H9 (cell line): ENCODE measurements around the gene TMPRSS9. TPM values are rescaled to one million over a fixed set of nuclear protein-coding genes. Genes with fewer than 3 reads are reported as not detected.
"Not testable (repeated sequence)": the region's sequence is repeated elsewhere in the genome, so short reads cannot be mapped to it uniquely, and the experiment has no call there.

ENCODE experiments used
- DNase-seq: peaks from one replicate; pipeline ENCODE4 v3.0.0-alpha.2; 2017
- H2AFZ ChIP-seq: one replicate; pipeline ENCODE4 v1.6.1; 2013; ENCODE audit warnings: mild to moderate bottlenecking, low read length, control low read depth, moderate library complexity
- H2AK5ac ChIP-seq: 2 replicates; pipeline ENCODE4 v1.6.1; 2013; ENCODE audit warnings: low read length, control low read depth, mixed read lengths; ENCODE audit not compliant: insufficient read length
- H2BK120ac ChIP-seq: one replicate; pipeline ENCODE4 v1.6.1; 2013; ENCODE audit warnings: low read depth, mild to moderate bottlenecking, low read length, control low read depth, inconsistent platforms; ENCODE audit not compliant: poor library complexity, severe bottlenecking
- H2BK12ac ChIP-seq: 2 replicates; pipeline ENCODE4 v1.6.1; 2013; ENCODE audit warnings: low read length, control low read depth, mixed read lengths, low read depth; ENCODE audit not compliant: insufficient read length
- H2BK15ac ChIP-seq: 2 replicates; pipeline ENCODE4 v1.6.1; 2013; ENCODE audit warnings: low read depth, low read length, control low read depth
- H2BK20ac ChIP-seq: one replicate; pipeline ENCODE4 v1.6.1; 2013; ENCODE audit warnings: low read depth, mild to moderate bottlenecking, low read length, control low read depth, inconsistent platforms; ENCODE audit not compliant: poor library complexity, severe bottlenecking
- H2BK5ac ChIP-seq: 2 replicates; pipeline ENCODE4 v1.6.1; 2013; ENCODE audit warnings: low read length, control low read depth, mixed read lengths; ENCODE audit not compliant: insufficient read length
- H3K14ac ChIP-seq: 2 replicates; pipeline ENCODE4 v1.6.1; 2013; ENCODE audit warnings: low read length, control low read depth; ENCODE audit not compliant: insufficient read depth
- H3K18ac ChIP-seq: 2 replicates; pipeline ENCODE4 v1.6.1; 2013; ENCODE audit warnings: low read depth, mild to moderate bottlenecking, mixed read lengths, low read length, control low read depth; ENCODE audit not compliant: insufficient read length
- H3K23ac ChIP-seq: 2 replicates; pipeline ENCODE4 v1.6.1; 2013; ENCODE audit warnings: low read length, control low read depth, mixed read lengths, low read depth; ENCODE audit not compliant: insufficient read length
- H3K23me2 ChIP-seq: 2 replicates; pipeline ENCODE4 v1.6.1; 2013; ENCODE audit warnings: low read depth, mild to moderate bottlenecking, mixed read lengths, low read length, control low read depth; ENCODE audit not compliant: insufficient read length, poor library complexity, severe bottlenecking
- H3K27ac ChIP-seq: 2 replicates; pipeline ENCODE4 v1.5.1; 2013; ENCODE audit warnings: low read length, control low read depth, mixed read lengths, low read depth; ENCODE audit not compliant: insufficient read length
- H3K27me3 ChIP-seq: 2 replicates; pipeline ENCODE4 v1.6.1; 2013; ENCODE audit warnings: low read length, control low read depth, inconsistent platforms; ENCODE audit not compliant: insufficient read depth
- H3K4ac ChIP-seq: 2 replicates; pipeline ENCODE4 v1.6.1; 2013; ENCODE audit warnings: low read depth, mild to moderate bottlenecking, control low read depth, inconsistent platforms, low read length, moderate library complexity
- H3K4me1 ChIP-seq: 2 replicates; pipeline ENCODE4 v1.6.1; 2013; ENCODE audit warnings: low read length, control low read depth, inconsistent platforms; ENCODE audit not compliant: insufficient read depth
- H3K4me2 ChIP-seq: 2 replicates; pipeline ENCODE4 v1.6.1; 2013; ENCODE audit warnings: low read length, control low read depth, mixed read lengths; ENCODE audit not compliant: insufficient read length, insufficient read depth
- H3K56ac ChIP-seq: 2 replicates; pipeline ENCODE4 v1.6.1; 2013; ENCODE audit warnings: low read depth, mild to moderate bottlenecking, mixed read lengths, low read length, control low read depth; ENCODE audit not compliant: insufficient read length
- H3K79me1 ChIP-seq: 2 replicates; pipeline ENCODE4 v1.6.1; 2013; ENCODE audit warnings: low read depth, mild to moderate bottlenecking, moderate library complexity, low read length, control low read depth, inconsistent platforms; ENCODE audit not compliant: insufficient read depth, poor library complexity, severe bottlenecking
- H3K79me2 ChIP-seq: 2 replicates; pipeline ENCODE4 v1.6.1; 2013; ENCODE audit warnings: low read length, control low read depth, inconsistent platforms; ENCODE audit not compliant: insufficient read depth
- H3K9ac ChIP-seq: 2 replicates; pipeline ENCODE4 v1.6.1; 2013; ENCODE audit warnings: low read length, control low read depth, mixed read lengths; ENCODE audit not compliant: insufficient read length; ENCODE audit errors: extremely low read depth
- H3K9me3 ChIP-seq: one replicate; pipeline ENCODE4 v1.6.1; 2013; ENCODE audit warnings: low read depth, low read length, inconsistent platforms; ENCODE audit not compliant: control insufficient read depth
- H3T11ph ChIP-seq: one replicate; pipeline ENCODE4 v1.6.1; 2013; ENCODE audit warnings: mild to moderate bottlenecking, low read length, control low read depth, inconsistent platforms
- H4K20me1 ChIP-seq: one replicate; pipeline ENCODE4 v1.6.1; 2013; ENCODE audit not compliant: control insufficient read depth, insufficient read length, insufficient read depth
- H4K5ac ChIP-seq: 2 replicates; pipeline ENCODE4 v1.6.1; 2013; ENCODE audit warnings: low read depth, mild to moderate bottlenecking, mixed read lengths, low read length, control low read depth; ENCODE audit not compliant: insufficient read length
- H4K8ac ChIP-seq: replicated peaks from 2 replicates; pipeline ENCODE4 v1.6.1; 2013; ENCODE audit warnings: low read length, control low read depth, mixed read lengths, low read depth; ENCODE audit not compliant: insufficient read length
- H4K91ac ChIP-seq: 2 replicates; pipeline ENCODE4 v1.6.1; 2013; ENCODE audit warnings: low read depth, mild to moderate bottlenecking, moderate library complexity, mixed read lengths, low read length, control low read depth; ENCODE audit not compliant: insufficient read length
- H3K27ac Mint-ChIP-seq, 3 experiments: 2 replicates in 2 of 3; 3 replicates in 1 of 3; pipeline ENCODE4 v1.8.0; 2020 to 2021; ENCODE audit warnings: mixed read lengths in 3 of 3, mild to moderate bottlenecking in 1 of 3, moderate library complexity in 1 of 3
- H3K27me3 Mint-ChIP-seq: 2 replicates; pipeline ENCODE4 v1.8.0; 2021; ENCODE audit warnings: low read depth, mild to moderate bottlenecking, moderate library complexity, mixed read lengths
- H3K36me3 Mint-ChIP-seq, 3 experiments: 2 replicates in 2 of 3; 3 replicates in 1 of 3; pipeline ENCODE4 v1.8.0; 2020 to 2021; ENCODE audit warnings: low read depth in 3 of 3, mixed read lengths in 3 of 3; ENCODE audit not compliant: insufficient read depth in 1 of 3
- H3K4me1 Mint-ChIP-seq, 2 experiments: 2 replicates each; pipeline ENCODE4 v1.8.0; 2020; ENCODE audit warnings: mixed read lengths in 2 of 2
- H3K4me3 Mint-ChIP-seq, 2 experiments: 2 replicates in 1 of 2; 3 replicates in 1 of 2; pipeline ENCODE4 v1.8.0; 2020 to 2021; ENCODE audit warnings: mild to moderate bottlenecking in 2 of 2, mixed read lengths in 2 of 2, moderate library complexity in 1 of 2
- H3K9me3 Mint-ChIP-seq, 2 experiments: 2 replicates in 1 of 2; 3 replicates in 1 of 2; pipeline ENCODE4 v1.8.0; 2020; ENCODE audit warnings: mild to moderate bottlenecking in 2 of 2, mixed read lengths in 2 of 2, moderate library complexity in 1 of 2
- CTCF ChIP-seq: fragments of 200-600 bp; sonication (generic); conservative IDR thresholded peaks from 3 replicates; pipeline ENCODE4 v1.8.0; 2021; ENCODE audit warnings: antibody characterized with exemption, mild to moderate bottlenecking
- WGBS: extraction: QIAGEN DNeasy Blood & Tissue Kit; methylation state at CpG from one replicate; pipeline ENCODE4 v1.1.7; 2013; ENCODE audit warnings: missing lambda C conversion rate, low lambda C conversion rate, mixed read lengths; ENCODE audit not compliant: insufficient read length; ENCODE audit errors: extremely low coverage; 5-methylcytosine and 5-hydroxymethylcytosine counted together
- total RNA-seq: library from RNA; stranded (reverse); gene quantifications from 2 replicates; pipeline ENCODE4 v1.2.1, GENCODE V29; 2021

The TMPRSS9 gene
- total RNA-seq, 1 experiment from 2014 or later, result 0.24 TPM

- Mint-ChIP-seq H3K27ac (no peak overlapping the region), H3K36me3 (no peaks in the 10 kb centered on the region)
Measured at GRCh38 chr19:2458054-2458453, 98.0 kb downstream of the TMPRSS9 start.

GRCh38 chr19:2458776-2459175 lies 98.7 kb downstream of the TMPRSS9 start:
- H3K9ac ChIP-seq, H2AFZ ChIP-seq, H3K27me3 ChIP-seq, H3K27ac ChIP-seq, H3K4me1 ChIP-seq, DNase-seq, H3K27me3 Mint-ChIP-seq, H3K14ac ChIP-seq, H2BK20ac ChIP-seq, H2BK12ac ChIP-seq, H3K4ac ChIP-seq, H3K36me3 Mint-ChIP-seq, H3K9me3 Mint-ChIP-seq, H3K27ac Mint-ChIP-seq, H3K9me3 ChIP-seq, H3K56ac ChIP-seq, H3K79me1 ChIP-seq, H3K4me3 Mint-ChIP-seq, H4K91ac ChIP-seq, H2BK5ac ChIP-seq, H4K20me1 ChIP-seq, H3K4me2 ChIP-seq, H4K5ac ChIP-seq, H2BK15ac ChIP-seq, H2BK120ac ChIP-seq, H2AK5ac ChIP-seq, H3K18ac ChIP-seq, H3K23ac ChIP-seq, H3T11ph ChIP-seq, H4K8ac ChIP-seq: not testable (repeated sequence)
- no CpG with 5 or more reads among the region's 10 CpGs for WGBS
- peaks cover 10 to 29% of the 10 kb centered on the region in 2 experiments for H3K4me1 Mint-ChIP-seq
- Histone ChIP-seq H3K23me2 (peaks cover 15% of the 10 kb centered on the region), H3K79me2 (peaks cover 18% of the 10 kb centered on the region; the same call in 1 of the 2 replicates)

More at GRCh38 chr19:2458054-2458453, 98.0 kb downstream of the TMPRSS9 start:
- H3K23me2 ChIP-seq, result peaks cover 15% of the 10 kb centered on the region
- no peak overlapping the region for H3K27ac ChIP-seq
- H3K4me1 ChIP-seq, result no peaks in the 10 kb centered on the region; the same call in 1 of the 2 replicates
- WGBS, result no CpG with 5 or more reads among the region's 5 CpGs
- no peak overlapping the region for H3K23ac ChIP-seq
- Mint-ChIP-seq H3K4me1 (peaks cover 8 to 26% of the 10 kb centered on the region in 2 experiments), H3K4me3 (no peak overlapping the region), H3K27me3 (no peaks in the 10 kb centered on the region), H3K9me3 (no peaks in the 10 kb centered on the region)
- no peak for TF ChIP-seq CTCF
- no peak overlapping the region for H2BK12ac ChIP-seq
- H4K91ac ChIP-seq, result no peak overlapping the region
- no peak overlapping the region for H3K14ac ChIP-seq
- no peak overlapping the region for H3K18ac ChIP-seq
- DNase-seq, result no peak
- H4K20me1 ChIP-seq, result no peaks in the 10 kb centered on the region
- H2BK20ac ChIP-seq, result no peak overlapping the region
- no peak overlapping the region for H3K56ac ChIP-seq
- no peak overlapping the region for H2BK5ac ChIP-seq
- H3K9me3 ChIP-seq, result no peaks in the 10 kb centered on the region
- no peak overlapping the region for H2BK15ac ChIP-seq
- H3K27me3 ChIP-seq, result no peaks in the 10 kb centered on the region
- H3K9ac ChIP-seq, result no peak overlapping the region
- no peak overlapping the region for H4K5ac ChIP-seq
- H2AK5ac ChIP-seq, result no peak overlapping the region
- peaks cover 19% of the 10 kb centered on the region; the same call in 1 of the 2 replicates for H3K79me2 ChIP-seq
- H3T11ph ChIP-seq, result no peak overlapping the region
- H4K8ac ChIP-seq, result no peak overlapping the region
- no peak overlapping the region for H2AFZ ChIP-seq
- no peak overlapping the region for H2BK120ac ChIP-seq
- H3K4ac ChIP-seq, result no peak overlapping the region
- H3K4me2 ChIP-seq, result no peak overlapping the region
- H3K79me1 ChIP-seq, result peaks cover 4% of the 10 kb centered on the region
